Vagina (tissue), 2 donors: ENCODE data around the gene FGL2. TPM values are rescaled to one million over a fixed set of nuclear protein-coding genes. Genes with fewer than 3 reads are reported as not detected.
A peak's percentile ranks its signal among the peaks of the same experiment; 100 is the strongest.

Experiments
- DNase-seq, 2 donors: peaks; one replicate each; pipeline ENCODE4 v3.0.0-alpha.2; 2017; ENCODE audit errors: extremely low spot score in 2 of 2
- H3K27ac ChIP-seq: fragments of 200-600 bp; sonication (generic); one replicate; pipeline ENCODE4 v1.5.1; 2019
- H3K27me3 ChIP-seq: fragments of 200-600 bp; sonication (generic); one replicate; pipeline ENCODE4 v1.5.1; 2019
- H3K36me3 ChIP-seq, 2 donors: fragments of 200-600 bp; sonication (generic); one replicate each; pipeline ENCODE4 v1.5.1; 2017 to 2019
- H3K4me1 ChIP-seq: fragments of 200-600 bp; sonication (generic); one replicate; pipeline ENCODE4 v1.5.1; 2019
- H3K4me3 ChIP-seq, 2 donors: fragments of 200-600 bp; sonication (generic); 1 replicate in 1 of 2; 2 replicates in 1 of 2; pipeline ENCODE4 v1.5.1; 2016 to 2019
- H3K9me3 ChIP-seq: fragments of 200-600 bp; sonication (generic); one replicate; pipeline ENCODE4 v1.5.1; 2019
- CTCF ChIP-seq, 3 experiments: fragments of 450-650 bp in 2 of 3; fragments of 200-600 bp in 1 of 3; sonication (generic) in 1 of 3; IDR thresholded peaks; one replicate each; pipeline ENCODE4 v1.5.1; 2017 to 2019; ENCODE audit warnings: antibody characterized with exemption in 3 of 3, mild to moderate bottlenecking in 2 of 3, moderate library complexity in 2 of 3
- POLR2A ChIP-seq, 2 donors: fragments of 450-650 bp; IDR thresholded peaks; one replicate each; pipeline ENCODE4 v1.6.1; 2017; ENCODE audit warnings: antibody characterized with exemption in 2 of 2, mild to moderate bottlenecking in 2 of 2, moderate library complexity in 2 of 2
- POLR2AphosphoS5 ChIP-seq, 2 donors: sonication (generic); formaldehyde crosslinking; IDR thresholded peaks; one replicate each; pipeline ENCODE4 v1.9.0; 2017; ENCODE audit warnings: antibody characterized with exemption in 2 of 2, mild to moderate bottlenecking in 2 of 2, low read depth in 1 of 2; ENCODE audit not compliant: insufficient read depth in 1 of 2
- intact Hi-C: fragments of 100-400 bp; cut with DNase I; formaldehyde crosslinking; loops from one replicate; pipeline ENCODE4 v1.15.1; 2023
- total RNA-seq: library from RNA; depleted of rRNA; stranded (reverse); fragments of >200 nt; gene quantifications from one replicate; pipeline ENCODE4 v1.2.3, GENCODE V29; 2016

The FGL2 gene
- 7.4 TPM for total RNA-seq

- TF ChIP-seq POLR2AphosphoS5 (IDR thresholded peaks at IDR 0.05; ENCODE audit: insufficient read depth in 1 of 2, low read depth in 1 of 2) (peak in 1 of 2 donors; percentile 52), CTCF (IDR thresholded peaks at IDR 0.05) (no peak), POLR2A (IDR thresholded peaks at IDR 0.05) (peak in 1 of 2 donors; percentile 19)
- no peaks in the 10 kb centered on the region for H3K27me3 ChIP-seq
- H3K36me3 ChIP-seq = no peaks in the 10 kb centered on the region
- H3K4me1 ChIP-seq = peaks cover 13% of the 10 kb centered on the region
- peak within 1 kb of the TSS; percentile 38 to 40 for H3K4me3 ChIP-seq
- DNase-seq = no peak
- H3K27ac ChIP-seq = peak within 1 kb of the TSS; percentile 44
- no peaks in the 10 kb centered on the region for H3K9me3 ChIP-seq
- intact Hi-C loops = no loop called here
These were observed at the start of gene FGL2 for GRCh38 chr7:77199013-77199966. Gene FGL2, minus strand, starts transcription at chr7:77199819. Its CDS starts 26 bp downstream, at chr7:77199793.

GRCh38 chr7:77248154-77248553 lies 48.5 kb upstream of the FGL2 start:
- TF ChIP-seq POLR2A (IDR thresholded peaks at IDR 0.05) (no peak), CTCF (IDR thresholded peaks at IDR 0.05) (no peak), POLR2AphosphoS5 (IDR thresholded peaks at IDR 0.05; ENCODE audit: insufficient read depth in 1 of 2, low read depth in 1 of 2) (no peak)

GRCh38 chr7:77247206-77247850 lies 47.7 kb upstream of the FGL2 start:
- no peak overlapping the region for H3K4me3 ChIP-seq
- H3K27ac ChIP-seq = no peak overlapping the region
- H3K27me3 ChIP-seq = no peaks in the 10 kb centered on the region
- H3K9me3 ChIP-seq = no peaks in the 10 kb centered on the region
- no peaks in the 10 kb centered on the region for H3K36me3 ChIP-seq
- intact Hi-C loops = no loop called here
- H3K4me1 ChIP-seq = no peaks in the 10 kb centered on the region
- TF ChIP-seq CTCF (IDR thresholded peaks at IDR 0.05) (peak; percentile 50 to 72 (median 71)), POLR2A (IDR thresholded peaks at IDR 0.05) (no peak), POLR2AphosphoS5 (IDR thresholded peaks at IDR 0.05; ENCODE audit: insufficient read depth in 1 of 2, low read depth in 1 of 2) (peak in 1 of 2 donors; percentile 34)
- no peak for DNase-seq

More at GRCh38 chr7:77248154-77248553, 48.5 kb upstream of the FGL2 start:
- Histone ChIP-seq H3K27ac (no peak overlapping the region), H3K4me1 (no peaks in the 10 kb centered on the region), H3K36me3 (no peaks in the 10 kb centered on the region), H3K4me3 (no peak overlapping the region), H3K9me3 (no peaks in the 10 kb centered on the region), H3K27me3 (no peaks in the 10 kb centered on the region)
- no peak for DNase-seq
- intact Hi-C loops = no loop called here

- Histone ChIP-seq H3K9me3 (no peaks in the 10 kb centered on the region), H3K4me3 (no peak overlapping the region), H3K27ac (no peak overlapping the region), H3K27me3 (no peaks in the 10 kb centered on the region), H3K4me1 (no peaks in the 10 kb centered on the region), H3K36me3 (peaks cover 0 to 5% of the 10 kb centered on the region in 2 donors)
- TF ChIP-seq CTCF (IDR thresholded peaks at IDR 0.05) (no peak), POLR2AphosphoS5 (IDR thresholded peaks at IDR 0.05; ENCODE audit: insufficient read depth in 1 of 2, low read depth in 1 of 2) (no peak), POLR2A (IDR thresholded peaks at IDR 0.05) (no peak)
- intact Hi-C loops = no loop called here
- DNase-seq = no peak
These were observed 46.5 kb upstream of the FGL2 start for GRCh38 chr7:77246026-77246640.
